Adrenal gland (tissue), 12 donors: ENCODE data around the gene WT1. TPM values are rescaled to one million over a fixed set of nuclear protein-coding genes. Genes with fewer than 3 reads are reported as not detected.

Source experiments
- DNase-seq, 7 donors: peaks; one replicate each; pipeline ENCODE4 v3.0.0-alpha.2; 2019 to 2020
- H3K27ac ChIP-seq, 5 donors: fragments of 200-600 bp; sonication (generic) in 4 of 5; 1 replicate in 3 of 5; 2 replicates in 2 of 5; pipeline versions ENCODE4 v1.5.1 to v1.8.0; 2016 to 2020; ENCODE audit warnings: mild to moderate bottlenecking in 1 of 5
- H3K27me3 ChIP-seq: fragments of 200-600 bp; 2 replicates; pipeline ENCODE4 v1.8.0; 2021
- H3K36me3 ChIP-seq, 2 donors: fragments of 200-600 bp; replicated peaks in 1 of 2; 1 replicate in 1 of 2; 2 replicates in 1 of 2; pipeline versions ENCODE4 v1.5.1 to v1.8.0; 2018 to 2022
- H3K4me1 ChIP-seq, 2 donors: fragments of 200-600 bp; replicated peaks in 1 of 2; 1 replicate in 1 of 2; 2 replicates in 1 of 2; pipeline versions ENCODE4 v1.5.1 to v1.8.0; 2018 to 2021
- H3K4me3 ChIP-seq, 4 donors: fragments of 200-600 bp; sonication (generic) in 3 of 4; one replicate each; pipeline ENCODE4 v1.5.1; 2016 to 2018
- H3K9me3 ChIP-seq, 3 donors: fragments of 200-600 bp; sonication (generic) in 1 of 3; replicated peaks in 1 of 3; 1 replicate in 2 of 3; 2 replicates in 1 of 3; pipeline versions ENCODE4 v1.5.1 to v1.8.0; 2016 to 2021
- POLR2A ChIP-seq, 2 donors: fragments of 450-650 bp; IDR thresholded peaks; one replicate each; pipeline ENCODE4 v1.6.1; 2017; ENCODE audit warnings: antibody characterized with exemption in 2 of 2, mild to moderate bottlenecking in 2 of 2, moderate library complexity in 1 of 2
- WGBS, 4 donors: extraction: QIAGEN DNeasy Blood & Tissue Kit in 2 of 4; methylation state at CpG; one replicate each; pipeline versions ENCODE4 v1.1.5 to v1.1.7; 2013 to 2017; 5-methylcytosine and 5-hydroxymethylcytosine counted together
- intact Hi-C, 2 donors: fragments of 100-400 bp; cut with DNase I; formaldehyde crosslinking; loops; one replicate each; pipeline versions ENCODE4 v1.14.1 to v1.15.0; 2022 to 2023
- polyA plus RNA-seq, 3 donors: library from polyadenylated mRNA; stranded (reverse); fragments of 200-250 nt in 2 of 3; fragments of 350-450 nt in 1 of 3; fragmentation: Illumina TruSeq in 1 of 3; extraction: RNeasy Lipid Tissue Mini Kit (QIAGEN cat#74804) in 1 of 3; gene quantifications; one replicate each; pipeline ENCODE4 v1.2.3, GENCODE V29; 2013 to 2014
- total RNA-seq, 9 donors: library from RNA; depleted of rRNA in 4 of 9; stranded (reverse); fragments of >200 nt in 4 of 9; fragments of 120-200 nt in 1 of 9; fragmentation: NEBNext Ultra II Directional in 1 of 9; extraction: Animal tissue kit (Norgen Biotek cat#: 25700) in 1 of 9; gene quantifications; one replicate each; pipeline versions ENCODE4 v1.1.0 to v1.2.4, GENCODE V29; 2013 to 2023
- TF ChIP-seq, protein P1 (sequence below), 6 experiments: fragments of 450-650 bp in 4 of 6; fragments of 200-600 bp in 2 of 6; sonication (generic) in 1 of 6; IDR thresholded peaks; 1 replicate in 5 of 6; 2 replicates in 1 of 6; pipeline versions ENCODE4 v1.5.1 to v1.8.0; 2016 to 2021; ENCODE audit warnings: antibody characterized with exemption in 6 of 6, mild to moderate bottlenecking in 2 of 6, moderate library complexity in 1 of 6
- donor health status: healthy with polysubstance abuse.
- donor health status: Bipolar disorder and iron deficiency.
- donor health status: DM: yes; HTN: yes; CAD: no.
- donor health status: DM: no; HTN: no; CAD: no.
- donor health status: DM: no; HTN: no; CAD: no.
- donor health status: DM: yes; HTN: yes; CAD: no.

WT1 gene
- total and polyA plus RNA-seq, 12 donors = 0.14 to 2.8 (median 0.39) TPM; not detected in 3

DNA sequence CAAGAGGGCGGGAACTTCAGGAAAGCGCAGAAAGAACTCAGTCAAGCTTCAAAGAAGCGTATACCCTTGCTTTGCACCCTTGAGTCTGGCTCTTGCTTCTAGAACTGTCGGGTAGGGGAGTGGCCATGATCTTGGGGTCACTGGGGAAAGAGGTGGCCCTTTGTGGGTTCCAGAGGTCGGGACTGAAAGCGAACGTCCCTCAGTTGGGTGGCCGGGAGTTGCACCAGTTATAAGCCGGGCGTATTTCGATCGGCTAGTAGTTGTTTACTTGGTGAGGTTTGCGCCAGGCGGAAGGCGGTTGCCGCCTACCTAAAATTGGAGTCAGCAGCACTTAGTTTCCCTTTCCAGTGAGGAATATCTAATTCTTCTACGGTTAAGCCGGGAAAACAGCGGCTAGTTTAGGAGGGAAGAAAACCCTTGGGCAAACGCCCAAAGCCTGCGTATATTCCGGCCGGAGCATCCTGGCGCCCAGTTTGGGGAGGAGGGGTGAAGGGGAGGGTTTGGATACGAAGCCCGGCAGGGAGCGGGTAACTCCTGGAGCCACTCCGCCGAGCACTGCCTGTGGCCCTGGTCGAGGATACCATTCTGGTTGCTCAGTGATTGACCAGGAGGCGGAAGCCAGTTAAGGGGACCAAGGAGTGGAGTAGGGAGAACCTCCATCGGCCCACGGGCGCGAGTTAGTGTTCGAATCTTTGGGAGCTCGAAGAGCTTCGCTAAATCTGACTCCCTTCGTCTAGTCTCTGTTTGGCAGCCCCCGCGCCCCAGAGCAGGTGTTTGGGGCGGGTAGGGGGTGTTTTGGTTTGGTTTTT lies 807 bp upstream of the WT1 start:
- H3K4me1 ChIP-seq = peaks cover 0 to 14% of the 10 kb centered on the region in 2 donors
- peak overlapping the region in 1 of 4 donors; percentile 39 for H3K4me3 ChIP-seq
- H3K27ac ChIP-seq = no peak overlapping the region
- WGBS, 4 donors = 2 to 4% (median 3%) methylated on average over 30 to 42 of the region's 42 CpGs
- DNase-seq = no peak
- peaks cover 92% of the 10 kb centered on the region for H3K27me3 ChIP-seq
- no peaks in the 10 kb centered on the region for H3K36me3 ChIP-seq
- TF ChIP-seq, protein P1, sequence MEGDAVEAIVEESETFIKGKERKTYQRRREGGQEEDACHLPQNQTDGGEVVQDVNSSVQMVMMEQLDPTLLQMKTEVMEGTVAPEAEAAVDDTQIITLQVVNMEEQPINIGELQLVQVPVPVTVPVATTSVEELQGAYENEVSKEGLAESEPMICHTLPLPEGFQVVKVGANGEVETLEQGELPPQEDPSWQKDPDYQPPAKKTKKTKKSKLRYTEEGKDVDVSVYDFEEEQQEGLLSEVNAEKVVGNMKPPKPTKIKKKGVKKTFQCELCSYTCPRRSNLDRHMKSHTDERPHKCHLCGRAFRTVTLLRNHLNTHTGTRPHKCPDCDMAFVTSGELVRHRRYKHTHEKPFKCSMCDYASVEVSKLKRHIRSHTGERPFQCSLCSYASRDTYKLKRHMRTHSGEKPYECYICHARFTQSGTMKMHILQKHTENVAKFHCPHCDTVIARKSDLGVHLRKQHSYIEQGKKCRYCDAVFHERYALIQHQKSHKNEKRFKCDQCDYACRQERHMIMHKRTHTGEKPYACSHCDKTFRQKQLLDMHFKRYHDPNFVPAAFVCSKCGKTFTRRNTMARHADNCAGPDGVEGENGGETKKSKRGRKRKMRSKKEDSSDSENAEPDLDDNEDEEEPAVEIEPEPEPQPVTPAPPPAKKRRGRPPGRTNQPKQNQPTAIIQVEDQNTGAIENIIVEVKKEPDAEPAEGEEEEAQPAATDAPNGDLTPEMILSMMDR (IDR thresholded peaks at IDR 0.05) = no peak
- no peak for TF ChIP-seq POLR2A (IDR thresholded peaks at IDR 0.05)
- intact Hi-C loops = no loop called here
- H3K9me3 ChIP-seq = no peaks in the 10 kb centered on the region

DNA sequence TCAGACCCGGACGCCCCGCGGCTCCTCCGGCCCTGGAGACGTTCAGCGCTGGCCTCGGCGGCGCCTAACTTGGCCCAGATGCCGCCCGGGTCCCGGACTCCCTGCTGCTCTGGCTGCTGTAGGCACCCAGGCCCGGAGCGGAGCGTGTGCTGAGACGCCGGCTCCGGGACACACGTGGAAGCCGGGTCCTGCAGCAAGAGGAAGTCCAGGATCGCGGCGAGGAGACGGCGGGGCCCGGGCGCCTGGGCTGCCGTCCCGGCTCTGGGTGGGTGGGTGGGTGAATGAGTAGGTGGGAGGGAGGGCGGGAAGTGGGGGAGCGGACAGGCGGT lies 223 bp downstream of the WT1 start:
- H3K36me3 ChIP-seq = no peaks in the 10 kb centered on the region
- no peak for DNase-seq
- intact Hi-C loops = no loop called here
- no peaks in the 10 kb centered on the region for H3K9me3 ChIP-seq
- H3K4me1 ChIP-seq = peaks cover 0 to 14% of the 10 kb centered on the region in 2 donors
- H3K4me3 ChIP-seq = peak overlapping the region in 1 of 4 donors; percentile 39
- WGBS, 4 donors = 0 to 1% (median 1%) methylated on average over 3 to 33 of the region's 33 CpGs; no CpG with 5 or more reads in 1 of the 4 donors
- TF ChIP-seq, protein P1 (IDR thresholded peaks at IDR 0.05) = no peak
- TF ChIP-seq POLR2A (IDR thresholded peaks at IDR 0.05) = no peak
- H3K27ac ChIP-seq = no peak overlapping the region
- peaks cover 93% of the 10 kb centered on the region for H3K27me3 ChIP-seq

DNA sequence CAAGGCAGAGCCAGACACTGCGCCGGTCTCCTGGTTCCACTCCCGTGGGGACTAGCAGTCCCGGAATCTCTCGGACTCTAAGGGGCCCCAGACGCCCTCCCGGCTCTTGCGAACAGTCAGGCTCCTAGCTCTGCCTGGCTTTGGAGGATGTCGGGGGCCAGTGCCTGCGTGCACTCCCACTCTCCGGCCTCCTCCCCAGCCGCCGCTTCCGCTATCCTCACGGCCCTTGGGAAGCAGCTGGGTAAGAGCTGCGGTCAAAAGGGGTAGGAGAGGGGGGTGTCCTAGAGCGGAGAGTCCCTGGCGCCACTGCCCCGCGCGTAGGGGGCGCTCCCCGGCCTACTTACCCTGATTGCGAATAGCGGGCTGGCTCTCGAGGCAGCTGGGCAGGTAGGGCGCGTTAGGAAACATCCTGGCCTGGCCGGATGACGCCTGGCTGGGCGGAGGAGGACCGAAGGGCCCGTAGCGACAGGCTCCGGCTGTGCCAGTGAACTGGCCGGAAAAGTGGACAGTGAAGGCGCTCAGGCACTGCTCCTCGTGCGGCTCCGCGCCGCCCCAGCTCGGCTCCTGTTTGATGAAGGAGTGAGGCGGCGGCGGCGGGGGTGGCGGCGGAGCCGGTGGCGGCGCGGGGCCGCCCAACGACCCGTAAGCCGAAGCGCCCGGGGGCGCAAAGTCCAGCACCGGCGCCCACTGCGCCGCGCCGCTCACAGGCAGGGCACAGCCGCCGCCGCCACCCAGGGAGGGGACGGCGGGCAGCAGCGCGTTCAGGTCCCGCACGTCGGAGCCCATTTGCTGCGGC lies 785 bp downstream of the WT1 start:
- peak overlapping the region in 1 of 4 donors; percentile 39 for H3K4me3 ChIP-seq
- no peaks in the 10 kb centered on the region for H3K36me3 ChIP-seq
- WGBS, 4 donors = 2 to 3% (median 2%) methylated on average over 23 to 77 of the region's 77 CpGs
- H3K27me3 ChIP-seq = peaks cover 88% of the 10 kb centered on the region
- TF ChIP-seq POLR2A (IDR thresholded peaks at IDR 0.05) = no peak
- TF ChIP-seq, protein P1 (IDR thresholded peaks at IDR 0.05) = no peak
- H3K27ac ChIP-seq = no peak overlapping the region
- H3K9me3 ChIP-seq = no peaks in the 10 kb centered on the region
- intact Hi-C loops = no loop called here
- peaks cover 0 to 14% of the 10 kb centered on the region in 2 donors for H3K4me1 ChIP-seq
- no peak for DNase-seq

DNA sequence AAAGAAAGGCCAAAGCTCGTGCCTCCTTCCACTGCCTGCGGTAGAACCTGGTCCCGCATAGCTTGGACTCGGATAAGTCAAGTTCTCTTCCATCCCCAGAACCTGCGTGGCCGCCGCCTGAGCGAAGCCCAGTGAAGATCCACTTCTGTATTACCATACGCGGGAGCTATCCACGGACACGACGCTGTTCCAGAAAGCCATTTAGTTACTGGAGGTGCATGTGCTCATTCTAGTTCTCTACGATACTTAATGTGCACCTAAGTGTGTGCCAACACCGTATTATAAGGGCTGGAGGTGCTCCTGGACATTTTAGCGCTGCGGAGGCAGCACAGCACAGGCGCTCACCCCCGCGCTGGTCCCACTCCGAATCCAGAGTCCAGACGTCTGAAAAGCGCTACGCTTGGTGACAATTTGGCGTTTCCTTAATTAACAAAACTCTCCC lies 1.4 kb downstream of the WT1 start:
- no peak for DNase-seq
- Histone ChIP-seq H3K27me3 (peaks cover 81% of the 10 kb centered on the region), H3K4me3 (no peak overlapping the region), H3K36me3 (no peaks in the 10 kb centered on the region), H3K9me3 (no peaks in the 10 kb centered on the region), H3K27ac (no peak overlapping the region), H3K4me1 (peaks cover 0 to 14% of the 10 kb centered on the region in 2 donors)
- intact Hi-C loops = no loop called here
- TF ChIP-seq, protein P1 (IDR thresholded peaks at IDR 0.05) = no peak
- TF ChIP-seq POLR2A (IDR thresholded peaks at IDR 0.05) = no peak
- 4 to 8% (median 6%) methylated on average over 13 to 25 of the region's 25 CpGs for WGBS, 4 donors
